ENCODE data around the gene SIAH2. TPM values are rescaled to one million over a fixed set of nuclear protein-coding genes. Genes with fewer than 3 reads are reported as not detected.

Gene SIAH2
- total RNA-seq, 2 experiments from 2014 or later = 74.0 to 74.9 TPM

GRCh38 chr3:150771600-150771999, 8.6 kb upstream of the SIAH2 start:
- Mint-ChIP-seq H3K9me3 (no peaks in the 10 kb centered on the region), H3K36me3 (no peaks in the 10 kb centered on the region), H3K27me3 (no peaks in the 10 kb centered on the region), H3K4me1 (ENCODE audit: low read depth) (peaks cover 12% of the 10 kb centered on the region), H3K4me3 (no peak overlapping the region), H3K27ac (no peak overlapping the region)
- intact Hi-C loops (cut with micrococcal nuclease) = no loop called here
- ChIA-PET POLR2A (interaction anchor here (1.1 kb wide), 1 partner anchor 33 kb away, joined by 3 read pairs; no protein-coding TSS in a partner anchor), CTCF (interaction anchor here (1.3 kb wide), 1 partner anchor 16 kb away, joined by 4 read pairs; no protein-coding TSS in a partner anchor)
- no peak for DNase-seq

DNA sequence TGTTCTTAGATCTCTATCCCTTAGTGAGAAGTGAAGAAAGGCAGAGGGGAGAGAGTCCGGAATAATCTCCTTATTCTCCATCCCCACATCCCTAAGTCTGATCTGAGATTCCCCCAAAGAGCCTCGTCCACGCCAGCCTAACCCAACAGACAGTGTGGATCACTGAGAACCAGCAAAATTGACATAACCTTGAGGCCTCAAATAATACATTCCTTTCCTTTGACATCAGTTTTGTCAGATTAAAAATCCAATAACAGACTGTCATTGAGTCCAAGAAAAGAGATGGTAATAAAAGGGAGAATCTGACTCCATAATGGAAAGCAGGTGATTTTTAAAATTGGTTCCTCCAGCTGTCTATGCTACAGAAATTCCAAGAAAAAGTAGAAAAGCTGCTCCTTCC, 7.7 kb upstream of the SIAH2 start:
- intact Hi-C loops (cut with micrococcal nuclease) = no loop called here
- H3K36me3 Mint-ChIP-seq = no peaks in the 10 kb centered on the region
- no peak overlapping the region for H3K27ac Mint-ChIP-seq
- peaks cover 21% of the 10 kb centered on the region for H3K4me1 Mint-ChIP-seq (ENCODE audit: low read depth)
- H3K27me3 Mint-ChIP-seq = no peaks in the 10 kb centered on the region
- POLR2A ChIA-PET = interaction anchor here (1.1 kb wide), 1 partner anchor 32 kb away, joined by 3 read pairs; no protein-coding TSS in a partner anchor
- no peak for DNase-seq
- CTCF ChIA-PET = interaction anchor here (1.3 kb wide), 1 partner anchor 17 kb away, joined by 4 read pairs; no protein-coding TSS in a partner anchor
- no peaks in the 10 kb centered on the region for H3K9me3 Mint-ChIP-seq
- no peak overlapping the region for H3K4me3 Mint-ChIP-seq

DNA sequence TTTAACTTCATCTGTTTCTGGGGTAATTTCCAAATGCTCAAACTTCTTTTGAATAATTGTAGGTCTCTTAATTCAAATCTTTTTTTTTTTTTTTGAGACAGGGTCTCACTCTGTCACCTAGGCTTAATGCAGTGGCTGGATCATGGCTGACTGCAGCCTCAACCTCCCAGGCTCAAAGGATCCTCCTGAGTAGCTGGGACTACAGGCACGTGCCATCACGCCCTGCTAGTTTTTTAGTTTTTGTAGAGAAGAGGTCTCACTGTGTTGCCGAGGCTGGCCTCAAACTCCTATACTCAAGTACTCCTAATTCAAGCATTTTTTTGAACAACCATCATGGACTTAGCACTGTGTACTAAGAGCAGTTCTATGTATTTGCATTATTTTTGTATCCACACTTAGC, 3.8 kb upstream of the SIAH2 start:
- H3K4me3 Mint-ChIP-seq = no peak overlapping the region
- CTCF ChIA-PET = interaction anchor here (2.1 to 10.1 kb wide), 2 partner anchors 20 to 45 kb away, joined by 8 to 111 read pairs; no protein-coding TSS in a partner anchor

GRCh38 chr3:150765949-150766720, 3.2 kb upstream of the SIAH2 start:
- H3K27me3 Mint-ChIP-seq = no peaks in the 10 kb centered on the region
- H3K9me3 Mint-ChIP-seq = no peaks in the 10 kb centered on the region
- peak; percentile 57 for DNase-seq
- POLR2A ChIA-PET = interaction anchor here (0.6 to 10.7 kb wide), 11 partner anchors 9 to 1670 kb away, joined by 3 to 152 read pairs (median 5); partner anchors contain the start of genes GPR171 and SELENOT
- peak overlapping the region; percentile 100 for H3K27ac Mint-ChIP-seq
- peak overlapping the region; percentile 99 for H3K4me3 Mint-ChIP-seq
- peaks cover 16% of the 10 kb centered on the region for H3K36me3 Mint-ChIP-seq
- H3K4me1 Mint-ChIP-seq (ENCODE audit: low read depth) = peaks cover 36% of the 10 kb centered on the region
- intact Hi-C loops (cut with micrococcal nuclease) = loop anchor here (1.0 to 10.0 kb wide), 2 partner anchors 18 to 1061 kb away; no protein-coding TSS in a partner anchor
- CTCF ChIA-PET = interaction anchor here (2.1 to 10.1 kb wide), 2 partner anchors 20 to 44 kb away, joined by 8 to 111 read pairs; no protein-coding TSS in a partner anchor

More for the DNA sequence above, 3.8 kb upstream of the SIAH2 start:
- H3K27me3 Mint-ChIP-seq = no peaks in the 10 kb centered on the region
- H3K27ac Mint-ChIP-seq = peak overlapping the region; percentile 100
- no peak for DNase-seq
- H3K9me3 Mint-ChIP-seq = no peaks in the 10 kb centered on the region
- peaks cover 36% of the 10 kb centered on the region for H3K4me1 Mint-ChIP-seq (ENCODE audit: low read depth)
- intact Hi-C loops (cut with micrococcal nuclease) = loop anchor here (1.0 to 10.0 kb wide), 2 partner anchors 18 to 1062 kb away; no protein-coding TSS in a partner anchor
- H3K36me3 Mint-ChIP-seq = peaks cover 10% of the 10 kb centered on the region
- POLR2A ChIA-PET = interaction anchor here (0.6 to 10.7 kb wide), 10 partner anchors 8 to 1670 kb away, joined by 3 to 152 read pairs (median 6); partner anchors contain the start of genes GPR171 and SELENOT

DNA sequence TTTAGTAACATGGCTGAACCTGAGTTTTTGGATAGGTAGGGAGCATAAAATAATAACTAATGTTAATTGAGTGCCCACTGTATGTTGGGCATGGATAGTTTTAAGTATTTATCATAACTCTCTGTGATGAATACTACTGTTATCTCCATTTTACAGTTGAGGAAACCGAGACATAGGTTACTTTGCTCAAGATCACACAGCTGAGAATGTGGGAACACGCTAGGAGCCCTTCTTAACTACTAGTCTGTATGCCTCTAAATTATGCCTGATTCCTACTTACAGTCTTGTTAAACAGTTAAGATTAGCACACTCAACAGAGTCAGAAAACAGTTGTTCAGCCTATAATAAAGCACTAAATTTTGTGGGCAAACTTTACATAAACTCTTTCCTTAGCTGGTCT, 2.0 kb upstream of the SIAH2 start:
- H3K9me3 Mint-ChIP-seq = no peaks in the 10 kb centered on the region
- peak overlapping the region; percentile 100 for H3K27ac Mint-ChIP-seq
- intact Hi-C loops (cut with micrococcal nuclease) = loop anchor here (1.0 to 10.0 kb wide), 4 partner anchors 100 to 1492 kb away; no protein-coding TSS in a partner anchor
- ChIA-PET POLR2A (interaction anchor here (0.7 to 10.7 kb wide), 15 partner anchors 9 to 1514 kb away, joined by 3 to 152 read pairs (median 15); partner anchors contain the start of genes EIF2A, GPR171, SELENOT and SERP1), CTCF (interaction anchor here (1.0 to 10.1 kb wide), 10 partner anchors 11 to 221 kb away, joined by 3 to 111 read pairs (median 7); no protein-coding TSS in a partner anchor)
- peaks cover 39% of the 10 kb centered on the region for H3K4me1 Mint-ChIP-seq (ENCODE audit: low read depth)
- H3K4me3 Mint-ChIP-seq = peak overlapping the region; percentile 99
- peaks cover 27% of the 10 kb centered on the region for H3K36me3 Mint-ChIP-seq
- H3K27me3 Mint-ChIP-seq = no peaks in the 10 kb centered on the region
- no peak for DNase-seq

- DNase-seq = no peak
- H3K36me3 Mint-ChIP-seq = peaks cover 31% of the 10 kb centered on the region
- no peaks in the 10 kb centered on the region for H3K27me3 Mint-ChIP-seq
- peak overlapping the region; percentile 100 for H3K27ac Mint-ChIP-seq
- H3K4me3 Mint-ChIP-seq = peak overlapping the region; percentile 99
- intact Hi-C loops (cut with micrococcal nuclease) = loop anchor here (1.0 to 10.0 kb wide), 4 partner anchors 101 to 1493 kb away; no protein-coding TSS in a partner anchor
- POLR2A ChIA-PET = interaction anchor here (1.3 to 10.7 kb wide), 18 partner anchors 9 to 1439 kb away, joined by 3 to 152 read pairs (median 12); partner anchors contain the start of genes EIF2A, GPR171, SELENOT and SERP1
- CTCF ChIA-PET = interaction anchor here (1.0 to 10.1 kb wide), 12 partner anchors 12 to 220 kb away, joined by 3 to 111 read pairs (median 5); no protein-coding TSS in a partner anchor
- peaks cover 42% of the 10 kb centered on the region for H3K4me1 Mint-ChIP-seq (ENCODE audit: low read depth)
- H3K9me3 Mint-ChIP-seq = no peaks in the 10 kb centered on the region
Observed at GRCh38 chr3:150764566-150764965, 1.6 kb upstream of the SIAH2 start.

DNA sequence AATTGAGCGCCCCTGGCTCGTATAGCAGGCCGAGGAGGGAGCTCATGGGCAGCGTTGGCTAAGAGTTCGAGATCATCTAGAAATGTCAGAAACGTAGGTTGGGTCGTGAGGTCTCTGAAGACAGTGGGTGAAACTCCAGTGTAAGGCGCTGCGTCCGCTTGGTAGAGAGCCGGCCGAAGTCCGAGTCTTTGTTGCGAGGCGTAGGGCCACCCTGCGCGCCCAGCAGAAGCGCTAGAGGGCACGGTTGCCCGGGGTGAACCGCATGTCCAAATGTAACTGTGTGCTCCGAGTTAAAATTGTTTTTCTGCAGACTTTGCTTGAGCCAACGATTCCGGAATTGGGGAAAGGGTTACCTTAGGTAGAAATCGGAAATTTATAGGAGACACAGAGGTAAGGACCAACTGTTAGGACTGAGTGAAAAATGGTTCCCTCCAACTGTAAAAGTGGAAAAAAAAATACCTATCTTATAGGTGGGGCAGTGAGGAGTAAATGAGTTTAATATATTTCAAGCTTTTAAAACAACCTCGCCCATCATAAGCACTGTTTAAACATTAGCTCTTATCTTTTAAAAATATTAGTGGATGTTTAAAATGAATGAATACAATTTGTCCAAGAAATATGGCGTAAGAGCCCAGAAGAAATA, 993 bp upstream of the SIAH2 start:
- Mint-ChIP-seq H3K9me3 (no peaks in the 10 kb centered on the region), H3K27ac (peak overlapping the region; percentile 100), H3K4me3 (peak overlapping the region; percentile 99), H3K4me1 (ENCODE audit: low read depth) (peaks cover 48% of the 10 kb centered on the region), H3K36me3 (peaks cover 37% of the 10 kb centered on the region), H3K27me3 (no peaks in the 10 kb centered on the region)
- CTCF ChIA-PET = interaction anchor here (0.6 to 10.1 kb wide), 16 partner anchors 12 to 439 kb away, joined by 3 to 111 read pairs (median 4); partner anchors contain the start of gene SELENOT
- POLR2A ChIA-PET = interaction anchor here (0.8 to 10.7 kb wide), 26 partner anchors 9 to 1506 kb away, joined by 3 to 152 read pairs (median 7); partner anchors contain the start of genes EIF2A, GPR171, SELENOT and SERP1
- peak; percentile 64 for DNase-seq
- intact Hi-C loops (cut with micrococcal nuclease) = loop anchor here (1.0 to 10.0 kb wide), 10 partner anchors 61 to 1493 kb away; partner anchors contain the start of genes EIF2A, ERICH6, SELENOT and SERP1

DNA sequence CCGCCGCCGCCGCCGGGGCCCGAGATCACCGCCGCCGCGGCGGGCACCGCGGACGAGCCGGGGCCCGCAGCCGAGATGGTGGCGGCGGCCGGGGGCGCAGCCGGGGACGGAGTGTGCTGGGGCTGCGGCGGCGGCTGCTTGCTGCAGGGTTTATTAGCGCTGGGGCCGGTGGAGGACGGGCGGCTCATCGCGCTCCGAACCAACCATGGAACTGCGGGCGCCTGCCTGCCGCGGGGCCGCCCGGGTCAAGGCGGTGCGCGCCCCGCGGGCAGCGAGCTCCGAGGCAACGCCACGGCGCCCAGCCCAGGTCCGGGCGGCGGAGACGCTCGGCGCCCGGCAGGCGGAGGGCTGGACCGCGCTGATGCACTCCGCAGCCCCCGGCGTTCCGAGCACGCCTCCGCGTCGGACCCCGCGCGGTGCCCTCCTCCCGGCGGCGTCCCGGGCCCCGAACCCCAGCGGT, 277 bp downstream of the SIAH2 start:
- Mint-ChIP-seq H3K27me3 (no peaks in the 10 kb centered on the region), H3K9me3 (no peaks in the 10 kb centered on the region), H3K27ac (peak overlapping the region; percentile 99), H3K36me3 (peaks cover 45% of the 10 kb centered on the region), H3K4me1 (ENCODE audit: low read depth) (peaks cover 56% of the 10 kb centered on the region), H3K4me3 (peak overlapping the region; percentile 95)
- intact Hi-C loops (cut with micrococcal nuclease) = loop anchor here (1.0 to 10.0 kb wide), 9 partner anchors 59 to 1495 kb away; partner anchors contain the start of genes EIF2A, ERICH6, SELENOT and SERP1
- DNase-seq = no peak
- ChIA-PET CTCF (interaction anchor here (1.1 to 10.1 kb wide), 8 partner anchors 18 to 440 kb away, joined by 3 to 111 read pairs (median 4); partner anchors contain the start of gene SELENOT), POLR2A (interaction anchor here (0.7 to 10.7 kb wide), 27 partner anchors 11 to 1507 kb away, joined by 3 to 152 read pairs (median 8); partner anchors contain the start of genes EIF2A, ERICH6, GPR171 and SELENOT)

DNA sequence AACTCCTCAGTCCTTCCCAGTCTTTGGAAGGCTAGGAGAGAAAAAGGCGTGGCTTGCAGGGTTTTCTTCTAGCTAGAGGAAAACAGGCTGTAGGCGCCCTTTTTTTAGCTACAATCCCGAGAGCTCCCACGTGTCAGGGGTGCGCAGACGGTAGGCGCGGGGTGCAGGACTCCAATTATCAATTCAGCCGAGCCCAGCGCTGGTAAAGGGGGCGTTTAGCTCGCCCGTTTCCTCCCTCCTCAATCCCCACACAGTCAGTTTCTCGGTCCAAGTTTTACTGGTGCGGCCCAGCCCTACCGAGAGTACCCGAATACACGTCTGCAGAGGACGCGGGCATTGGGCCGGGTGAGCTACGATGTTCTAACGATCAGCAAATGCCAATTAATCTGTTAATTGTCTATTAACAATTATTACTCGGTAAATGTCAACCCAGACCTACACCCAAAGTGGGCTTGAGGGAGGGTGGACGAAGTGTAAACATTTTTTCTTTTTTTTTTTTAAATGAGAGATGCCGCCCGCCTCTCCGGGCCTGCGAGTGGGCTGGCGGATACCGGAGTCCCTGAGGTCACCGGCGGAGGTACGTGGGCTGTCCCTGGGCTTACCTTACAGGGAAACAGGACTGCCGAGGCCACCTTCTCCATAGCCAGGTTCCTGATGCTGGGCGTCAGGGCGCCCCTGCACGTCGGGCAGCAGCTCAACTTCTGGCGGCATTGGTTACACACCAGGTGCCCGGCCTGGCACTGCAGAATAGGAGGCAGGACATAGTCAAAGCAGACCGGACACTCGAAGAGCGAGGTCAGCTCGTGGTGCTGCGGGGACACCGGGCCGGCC, 923 bp downstream of the SIAH2 start:
- H3K27me3 Mint-ChIP-seq = no peaks in the 10 kb centered on the region
- ChIA-PET POLR2A (interaction anchor here (0.7 to 10.7 kb wide), 29 partner anchors 10 to 1511 kb away, joined by 3 to 152 read pairs (median 7); partner anchors contain the start of genes EIF2A, ERICH6, GPR171 and SELENOT), CTCF (interaction anchor here (1.1 to 10.1 kb wide), 9 partner anchors 19 to 439 kb away, joined by 3 to 111 read pairs (median 9); partner anchors contain the start of gene SELENOT)
- no peaks in the 10 kb centered on the region for H3K9me3 Mint-ChIP-seq
- H3K36me3 Mint-ChIP-seq = peaks cover 51% of the 10 kb centered on the region
- H3K27ac Mint-ChIP-seq = peak overlapping the region; percentile 99
- H3K4me3 Mint-ChIP-seq = peak overlapping the region; percentile 95
- H3K4me1 Mint-ChIP-seq (ENCODE audit: low read depth) = peaks cover 56% of the 10 kb centered on the region
- intact Hi-C loops (cut with micrococcal nuclease) = loop anchor here (5.0 to 10.0 kb wide), 3 partner anchors 1057 to 1495 kb away; no protein-coding TSS in a partner anchor
- peak; percentile 53 for DNase-seq

Data from activated CD4-positive, alpha-beta memory T cell treated with anti-CD3 and anti-CD28 coated beads for 36 hours (primary cell).